Stimulated activated CD8-positive, alpha-beta memory T cell treated with anti-CD3 and anti-CD28 coated beads, Interleukin-2, amount 100 ng/mL, for 1 hour (primary cell): ENCODE measurements around the gene PFDN1.
"Not testable (repeated sequence)": the region's sequence is repeated elsewhere in the genome, so short reads cannot be mapped to it uniquely, and the experiment has no call there.

Source experiments
- DNase-seq, 2 donors: peaks; one replicate each; pipeline ENCODE4 v3.0.0-alpha.2; 2020; ENCODE audit warnings: low read depth in 2 of 2

PFDN1 gene

GRCh38 chr5:140302786-140303639 lies at the start of gene PFDN1:
Gene PFDN1, minus strand, starts transcription at chr5:140303101. Its CDS starts 28 bp downstream, at chr5:140303073.
- DNase-seq, result peak; percentile 81 to 84

- DNase-seq, result peak in 1 of 2 donors; percentile 17
Observed at GRCh38 chr5:140351609-140352334, 48.9 kb upstream of the PFDN1 start.

GRCh38 chr5:140349244-140349643 lies 46.3 kb upstream of the PFDN1 start:
- no peak for DNase-seq

- DNase-seq, result no peak
Observed at GRCh38 chr5:140348104-140348503, 45.2 kb upstream of the PFDN1 start.

GRCh38 chr5:140347360-140347759 lies 44.5 kb upstream of the PFDN1 start:
- DNase-seq, result no peak

- DNase-seq, result peak in 1 of 2 donors; percentile 13
Observed at GRCh38 chr5:140346348-140347221, 43.7 kb upstream of the PFDN1 start, which contains the start of gene HBEGF. Gene HBEGF, minus strand, starts transcription at chr5:140346603. Its CDS starts 275 bp downstream, at chr5:140346328.

GRCh38 chr5:140345919-140346347 lies 43.0 kb upstream of the PFDN1 start:
- no peak for DNase-seq

GRCh38 chr5:140344683-140345423 lies 42.0 kb upstream of the PFDN1 start:
- DNase-seq, result no peak

- DNase-seq, result not testable (repeated sequence)
Observed at GRCh38 chr5:140343849-140344248, 40.9 kb upstream of the PFDN1 start.

GRCh38 chr5:140342896-140343295 lies 40.0 kb upstream of the PFDN1 start:
- no peak for DNase-seq

- no peak for DNase-seq
Observed at GRCh38 chr5:140342287-140342686, 39.4 kb upstream of the PFDN1 start.

GRCh38 chr5:140341591-140341990 lies 38.7 kb upstream of the PFDN1 start:
- DNase-seq, result no peak

- DNase-seq, result no peak
Observed at GRCh38 chr5:140340605-140341121, 37.8 kb upstream of the PFDN1 start.

GRCh38 chr5:140339636-140340035 lies 36.7 kb upstream of the PFDN1 start:
- DNase-seq, result no peak

- no peak for DNase-seq
Observed at GRCh38 chr5:140338908-140339307, 36.0 kb upstream of the PFDN1 start.

- DNase-seq, result no peak
Observed at GRCh38 chr5:140338336-140338735, 35.4 kb upstream of the PFDN1 start.

GRCh38 chr5:140337880-140338279 lies 35.0 kb upstream of the PFDN1 start:
- no peak for DNase-seq

GRCh38 chr5:140336388-140336787 lies 33.5 kb upstream of the PFDN1 start:
- DNase-seq, result no peak

GRCh38 chr5:140331638-140332037 lies 28.7 kb upstream of the PFDN1 start:
- DNase-seq, result no peak

- no peak for DNase-seq
Observed at GRCh38 chr5:140329739-140330481, 27.0 kb upstream of the PFDN1 start.
